GM21515 (cell line): ENCODE measurements around the gene TLE4.
A peak's percentile ranks its signal among the peaks of the same experiment; 100 is the strongest.

Experiments used
- ATAC-seq: cut with Tn5 transposase; IDR thresholded peaks from one replicate; pipeline ENCODE4 v1.9.1; 2021; ENCODE audit not compliant: unreplicated experiment

The TLE4 gene

DNA sequence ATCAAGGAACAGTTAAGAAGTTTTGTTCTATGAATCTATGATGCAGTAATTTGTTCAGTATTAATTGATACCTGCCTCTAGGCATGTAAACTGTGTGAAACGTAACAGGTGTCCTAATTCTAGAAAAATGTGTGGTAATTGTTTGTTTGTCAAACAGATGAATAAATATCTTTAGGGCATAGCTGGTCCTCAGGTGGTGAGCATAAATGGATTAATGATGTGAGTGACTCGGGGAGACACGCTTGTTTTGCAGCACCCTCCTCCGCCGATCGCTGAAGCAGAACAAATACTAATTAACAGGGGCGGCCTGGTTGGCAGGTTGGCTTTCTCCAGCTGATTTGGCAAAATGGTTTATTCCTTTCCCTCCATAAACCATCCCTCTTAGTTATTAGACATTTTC is 88.8 kb downstream of the TLE4 start:
- ATAC-seq: no peak

DNA sequence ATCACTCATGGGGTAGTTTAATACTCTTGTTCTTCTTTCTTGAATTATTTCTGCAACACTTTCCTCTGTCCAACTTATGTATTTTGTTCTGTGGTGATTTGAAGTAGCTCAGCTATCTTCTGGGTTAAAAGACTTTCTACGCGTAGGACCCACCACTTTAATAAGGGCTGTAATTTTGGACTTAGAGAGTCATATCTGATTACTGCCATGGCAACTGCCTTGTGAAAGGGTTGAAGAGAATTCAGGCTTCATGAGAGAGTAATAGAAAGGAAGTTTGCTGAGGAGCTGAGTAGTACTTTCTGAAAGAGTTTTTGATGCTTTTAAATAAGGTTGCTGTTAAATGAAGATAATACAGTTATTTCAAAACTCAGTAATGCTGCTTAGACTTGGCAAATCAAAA is 89.5 kb downstream of the TLE4 start:
- no peak for ATAC-seq

DNA sequence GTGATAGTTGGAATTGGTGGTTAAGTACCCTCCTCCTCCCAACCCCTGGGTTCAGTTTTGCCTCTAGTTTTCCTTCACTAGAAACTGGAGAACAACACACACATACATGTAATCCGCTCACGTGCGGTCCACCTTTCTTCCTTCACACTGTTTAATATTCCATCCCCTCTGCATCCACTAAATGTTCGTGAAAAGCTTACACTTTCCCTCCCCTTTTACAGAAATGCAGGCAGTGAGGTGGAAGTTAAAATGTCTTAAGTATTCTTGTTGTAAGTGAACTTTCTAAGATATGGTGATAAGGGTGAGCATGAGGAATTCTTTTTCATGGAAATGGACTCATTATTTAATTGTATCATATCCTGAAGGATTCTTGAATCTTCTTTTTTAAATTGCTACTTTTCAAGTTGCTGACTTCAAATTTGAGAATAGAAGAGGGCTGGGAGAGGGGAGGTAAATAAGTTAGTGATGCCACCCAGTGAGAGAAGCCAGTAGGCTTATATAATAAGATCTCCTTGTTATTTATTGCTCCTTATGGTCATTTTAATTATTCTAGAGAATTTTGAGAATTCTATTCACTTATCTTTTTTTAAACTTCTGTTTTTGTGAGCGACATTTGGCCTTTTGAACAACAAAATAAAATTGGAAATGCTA is 90.2 kb downstream of the TLE4 start:
- no peak for ATAC-seq

DNA sequence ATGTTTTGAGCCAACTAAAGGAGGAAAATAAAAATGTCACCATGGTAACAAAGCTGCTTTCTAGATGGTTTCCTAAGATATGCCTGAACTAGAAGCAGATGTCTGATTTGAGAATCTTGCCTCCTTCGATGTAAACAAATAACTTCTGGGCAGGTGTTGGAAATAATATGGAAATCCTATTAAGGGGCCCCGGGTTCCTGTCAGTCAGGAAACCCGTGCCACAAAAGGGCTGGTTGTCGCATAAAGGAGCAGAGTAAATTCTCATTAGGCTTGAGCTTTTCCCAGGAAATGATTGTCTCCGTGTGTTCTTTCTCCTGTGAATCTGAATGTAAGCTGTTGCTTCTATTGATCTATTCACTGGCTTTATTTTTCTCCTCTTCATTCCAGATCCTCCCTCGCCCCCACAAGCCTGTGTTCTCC is 90.8 kb downstream of the TLE4 start:
- ATAC-seq: no peak

DNA sequence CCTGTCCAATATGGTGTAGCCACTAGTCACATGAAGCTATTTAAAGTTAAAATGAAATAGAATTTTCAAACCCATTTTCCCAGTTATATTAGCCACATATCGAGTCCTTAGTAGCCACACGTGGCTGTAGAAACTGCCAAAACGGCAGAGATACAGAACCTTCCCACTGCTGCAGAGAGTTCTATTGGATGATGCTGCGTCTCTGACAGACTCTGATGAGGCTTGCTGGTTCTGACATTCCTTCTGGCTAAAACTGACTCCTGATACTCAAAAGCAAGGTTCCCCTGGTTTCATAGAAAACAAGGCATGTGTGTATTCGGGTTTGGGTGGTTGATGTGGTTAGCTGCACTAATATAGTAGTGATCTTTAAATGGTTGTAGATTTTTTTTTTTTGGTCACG is 91.5 kb downstream of the TLE4 start:
- no peak for ATAC-seq

DNA sequence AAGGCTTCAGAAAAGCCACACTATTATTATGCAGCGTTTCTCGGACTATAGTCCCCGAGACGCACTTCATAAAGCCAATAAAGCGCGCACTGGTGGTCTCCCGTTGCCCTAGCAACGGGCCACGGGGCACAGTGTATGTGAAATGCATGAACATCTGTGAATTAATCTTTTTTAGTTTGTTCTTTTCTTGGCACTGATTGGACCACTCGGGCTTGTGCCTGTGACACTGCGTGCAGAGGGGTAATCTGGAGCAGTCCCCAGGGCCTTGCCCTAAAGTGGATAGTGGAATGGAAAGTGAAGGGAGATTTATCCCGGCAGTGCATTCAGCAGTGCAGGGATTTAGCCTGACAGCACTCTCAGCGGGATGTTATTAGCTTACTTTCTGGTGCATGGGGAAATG is 92.1 kb downstream of the TLE4 start:
- no peak for ATAC-seq

DNA sequence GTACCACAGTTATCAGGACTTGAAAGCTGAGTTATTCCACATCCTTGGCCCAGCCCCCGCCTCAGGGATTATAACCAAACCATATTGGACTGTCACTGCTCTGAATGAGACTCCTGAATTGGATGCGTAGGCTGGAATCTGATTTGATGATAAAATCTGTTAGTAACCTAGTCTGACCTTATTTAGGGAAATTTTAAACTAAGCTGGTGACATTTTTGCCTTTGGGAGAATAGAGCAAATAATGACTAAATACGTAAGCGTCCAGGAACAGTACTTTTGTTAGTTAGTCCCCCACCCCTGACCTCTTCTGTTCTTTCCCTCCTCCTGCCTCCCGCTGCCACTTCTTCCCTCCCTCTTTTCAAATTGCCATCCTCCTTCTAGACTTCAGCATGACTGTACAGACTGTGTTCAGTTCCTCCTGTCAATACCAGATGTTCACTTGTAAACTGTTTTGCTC is 92.6 kb downstream of the TLE4 start:
- no peak for ATAC-seq

DNA sequence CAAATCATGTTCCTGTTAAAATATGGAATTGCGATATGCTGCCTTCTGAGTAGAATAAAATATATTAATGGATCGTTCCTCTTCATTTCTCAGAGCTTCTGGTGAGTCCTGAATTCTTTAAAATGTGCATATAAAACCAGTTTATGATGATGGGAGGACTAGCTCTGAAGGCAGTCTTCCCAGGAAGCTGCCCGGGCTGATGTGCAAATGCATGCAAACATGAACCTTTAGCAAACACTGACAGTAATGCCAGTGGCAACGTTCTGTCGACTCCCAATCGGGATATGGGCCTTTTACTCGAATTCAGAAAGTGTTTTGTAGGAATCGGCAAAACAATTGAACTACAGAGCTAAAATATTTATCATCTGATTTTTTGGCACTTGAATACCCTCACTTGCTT is 93.6 kb downstream of the TLE4 start:
- no peak for ATAC-seq

DNA sequence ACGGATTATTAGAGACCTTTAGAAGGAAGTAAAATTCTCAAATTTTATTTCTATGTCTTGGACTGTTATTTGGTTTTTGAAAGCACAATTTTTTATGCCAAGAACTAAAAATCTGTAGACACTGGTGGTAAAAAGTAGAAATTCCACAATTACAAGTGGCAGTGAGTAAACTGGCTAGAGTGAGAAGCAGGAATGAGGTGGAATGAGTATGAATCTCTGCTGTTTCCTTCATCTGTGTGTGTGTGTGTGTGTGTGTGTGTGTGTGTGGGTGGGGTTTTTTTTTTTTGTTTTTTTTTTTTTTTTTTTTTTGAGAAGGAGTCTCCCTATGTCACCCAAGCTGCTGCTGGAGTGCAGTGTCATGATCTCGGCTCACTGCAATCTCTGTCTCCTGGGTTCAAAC is 94.2 kb downstream of the TLE4 start:
- no peak for ATAC-seq

DNA sequence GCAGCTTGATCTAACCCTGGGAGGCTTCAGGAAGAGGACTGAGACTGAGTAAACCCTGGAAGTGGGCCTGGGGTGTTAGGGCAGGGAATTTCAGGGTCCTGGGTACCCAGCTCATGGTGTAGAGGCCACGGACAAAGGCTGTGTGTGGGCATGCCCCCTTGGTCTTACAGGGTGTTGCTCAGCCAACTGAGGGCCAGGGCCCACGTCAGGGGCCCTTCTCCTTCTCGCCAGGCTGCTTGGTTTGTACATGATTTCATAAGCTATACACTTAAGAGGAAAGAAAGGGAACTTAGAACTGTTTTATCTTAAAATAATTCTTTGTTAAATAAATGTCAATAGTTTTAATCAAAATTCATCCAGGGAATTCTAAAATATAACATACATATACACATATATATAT is 95.4 kb downstream of the TLE4 start:
- ATAC-seq: no peak

DNA sequence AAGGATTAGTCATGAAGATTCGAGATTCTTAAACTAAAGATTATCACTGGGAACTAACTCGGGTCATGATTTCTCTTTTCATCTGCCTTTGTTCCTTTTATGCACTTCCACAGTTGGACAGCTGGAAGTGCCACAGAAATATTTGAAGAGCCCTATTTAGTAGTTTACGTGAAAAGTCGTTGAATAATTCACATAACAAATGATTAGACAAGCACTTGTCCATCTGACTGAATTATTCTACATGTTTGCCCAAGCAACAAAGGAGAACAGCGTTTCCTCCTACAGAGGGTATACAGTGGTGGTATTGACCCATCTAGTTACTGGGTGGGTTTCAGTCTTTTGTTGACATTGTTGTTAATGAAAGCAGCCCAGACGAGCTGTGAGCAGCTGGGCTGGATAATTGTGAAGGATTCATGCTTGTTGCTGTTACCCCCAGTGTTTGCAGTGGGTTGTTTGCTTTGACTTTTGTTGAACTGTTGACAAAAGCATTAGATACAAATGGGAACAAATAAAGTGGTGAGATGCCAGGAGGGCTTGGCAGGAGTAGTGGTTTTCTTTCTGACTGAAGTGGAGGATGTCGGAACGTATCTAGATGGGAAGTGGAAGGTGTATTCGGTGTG is 96.2 kb downstream of the TLE4 start:
- ATAC-seq: no peak

DNA sequence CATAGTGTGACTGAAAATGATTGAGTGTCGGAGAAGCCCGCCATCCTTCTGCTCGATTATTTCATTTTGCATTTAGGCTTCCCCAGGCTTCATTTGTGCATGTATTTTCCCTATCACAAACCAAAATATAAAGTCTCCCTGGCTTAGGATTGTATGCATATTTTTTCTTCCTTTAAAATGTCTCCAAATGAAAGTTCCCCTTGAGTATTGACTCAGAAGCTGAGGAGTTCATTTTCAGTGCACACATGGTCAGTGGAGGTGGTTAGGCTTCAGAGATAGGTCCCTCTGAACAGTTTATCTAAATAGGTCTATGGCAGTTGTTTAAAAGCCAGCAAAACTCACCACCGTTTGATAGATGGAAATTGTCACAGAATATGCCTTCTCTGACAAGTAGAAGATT is 97.2 kb downstream of the TLE4 start:
- no peak for ATAC-seq

DNA sequence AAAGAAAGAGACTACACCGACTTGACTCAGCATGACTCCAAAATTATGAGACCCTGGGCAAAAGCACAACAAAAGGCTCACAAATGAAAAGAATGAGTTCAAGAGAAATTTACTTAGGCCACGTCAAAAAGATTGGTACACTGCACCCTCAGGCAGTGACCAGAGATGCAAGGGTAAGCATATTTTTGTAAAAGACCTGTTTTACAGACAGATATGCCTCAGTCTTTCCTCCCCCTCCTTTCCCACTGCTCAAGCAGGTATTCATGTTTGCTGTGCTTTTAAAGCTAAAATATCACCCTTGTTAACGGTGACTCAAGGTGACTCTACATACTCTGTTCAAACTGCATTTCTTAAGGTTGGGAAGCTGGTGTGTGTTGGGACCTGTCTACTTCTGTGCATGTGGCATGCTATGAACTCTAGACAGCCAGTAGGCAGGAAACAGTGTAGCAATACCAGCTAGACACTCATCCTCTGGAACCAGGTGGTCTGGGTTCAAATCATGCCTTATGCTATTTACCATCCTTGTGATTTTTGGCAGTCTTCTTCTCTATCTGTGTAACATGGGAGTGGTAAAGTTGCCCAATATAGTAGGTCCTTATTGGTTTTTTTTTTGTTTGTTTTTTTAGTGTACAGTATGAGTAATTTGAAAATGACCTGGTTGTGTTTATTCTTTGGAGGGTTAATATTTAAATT is 98.7 kb downstream of the TLE4 start:
- ATAC-seq: no peak

DNA sequence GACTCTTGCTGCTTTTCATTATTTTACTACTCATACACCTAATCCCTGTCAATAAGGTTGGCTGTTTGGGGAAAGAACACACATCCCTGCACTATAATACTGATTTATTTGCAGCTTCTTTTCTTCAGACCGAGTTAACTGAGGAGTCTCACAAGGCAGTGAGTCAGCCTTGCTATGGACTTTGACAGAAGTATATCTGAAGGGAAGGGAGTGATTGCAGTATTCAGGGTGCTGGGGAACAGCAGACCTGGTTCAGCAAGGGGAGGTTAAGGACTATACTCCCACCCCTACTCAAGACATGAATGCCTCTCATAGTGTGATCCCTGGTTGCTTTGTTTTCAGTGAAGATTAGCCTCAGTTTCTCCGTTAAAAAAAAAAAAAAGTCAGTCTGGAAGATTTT is 99.8 kb downstream of the TLE4 start:
- no peak for ATAC-seq

DNA sequence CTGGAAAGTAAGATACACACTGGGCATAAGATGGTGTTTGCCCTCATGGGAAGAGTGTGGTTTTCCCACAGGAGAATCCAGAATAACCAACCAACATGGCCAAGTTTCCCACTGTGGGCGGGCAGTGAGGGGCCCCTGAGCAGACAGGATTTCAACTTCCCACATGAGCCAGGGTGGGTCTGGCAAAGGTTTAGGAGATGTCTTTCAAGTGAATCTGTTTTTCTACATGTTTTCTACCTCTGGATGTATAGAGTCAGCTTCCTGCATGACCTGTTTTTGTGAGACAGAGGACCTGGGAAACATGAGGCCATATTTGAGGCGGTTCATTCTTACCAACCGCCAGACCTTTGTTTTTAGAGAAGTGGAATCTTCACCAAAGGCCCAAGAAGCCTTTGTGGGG is 100.5 kb downstream of the TLE4 start:
- no peak for ATAC-seq

DNA sequence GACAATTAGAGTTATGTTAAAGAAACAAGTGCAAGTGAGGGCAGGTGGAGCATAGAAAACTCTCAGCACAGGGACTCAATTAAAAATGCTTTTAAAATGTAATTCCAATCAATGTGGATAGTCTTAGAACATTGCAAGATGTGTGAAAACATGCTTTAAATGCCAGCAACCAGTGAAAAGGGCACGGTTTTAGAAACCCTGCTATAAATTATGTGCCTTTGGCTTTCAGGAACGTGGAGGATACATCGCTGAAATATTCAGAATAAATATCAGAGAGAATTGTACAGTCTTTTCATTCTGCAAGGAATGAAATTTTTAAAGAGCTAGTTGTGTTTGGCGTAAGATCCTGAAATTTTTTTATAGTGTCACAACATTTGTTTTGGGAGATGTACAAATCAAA is 101.1 kb downstream of the TLE4 start:
- no peak for ATAC-seq

DNA sequence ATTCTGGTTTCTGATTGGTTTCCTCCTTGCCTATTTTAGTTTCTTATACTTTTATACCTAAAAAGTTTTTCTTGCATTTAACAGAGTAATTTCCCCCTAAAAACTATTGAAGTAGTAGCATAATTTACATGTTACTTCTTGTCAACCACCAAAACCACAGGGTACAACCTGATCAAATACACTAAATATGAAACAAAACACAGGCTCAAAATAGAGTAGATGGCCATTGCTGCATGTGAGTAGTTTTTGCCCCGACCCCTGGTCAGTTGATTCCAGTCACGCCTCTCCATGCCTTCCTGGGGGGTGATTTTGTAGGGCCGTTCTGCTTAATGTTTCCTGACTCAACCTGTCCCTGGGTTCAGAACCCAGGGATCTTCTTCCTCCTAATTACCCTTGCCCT is 101.8 kb downstream of the TLE4 start:
- ATAC-seq: peak; percentile 66

DNA sequence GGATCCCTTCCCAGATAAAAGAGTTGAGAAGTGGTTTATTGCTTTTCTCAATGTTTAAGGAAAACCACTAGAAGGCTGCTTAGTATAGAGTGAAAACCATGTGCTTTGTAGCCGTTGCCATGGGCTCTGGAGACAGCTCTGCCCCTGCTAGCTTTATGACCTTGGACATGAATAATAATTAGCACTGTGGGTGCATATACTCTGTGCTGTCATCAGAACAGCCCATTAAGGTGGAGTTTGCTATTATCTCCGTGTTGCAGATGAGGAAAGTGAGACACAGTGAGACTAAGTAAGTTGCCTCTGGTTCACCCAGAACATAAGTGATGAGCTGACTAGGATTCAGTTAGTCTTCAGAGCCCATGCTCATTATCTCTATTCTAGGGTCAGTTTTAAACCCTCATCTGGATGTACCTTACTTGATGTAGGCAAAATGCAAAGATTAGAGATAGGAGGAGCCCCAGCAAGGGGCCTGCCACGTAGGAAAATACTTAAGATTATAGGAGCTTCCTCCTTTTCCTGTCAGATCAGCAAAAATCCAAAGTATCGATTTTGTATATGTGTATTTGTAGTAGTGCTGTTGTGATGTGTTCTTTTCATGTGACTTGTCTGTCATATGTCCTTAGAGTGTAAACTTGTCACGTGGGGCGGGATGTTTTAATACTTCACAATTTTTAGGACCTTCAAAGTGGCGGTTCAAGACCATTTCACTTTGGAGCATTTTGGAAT is 102.5 kb downstream of the TLE4 start:
- peak; percentile 18 for ATAC-seq

DNA sequence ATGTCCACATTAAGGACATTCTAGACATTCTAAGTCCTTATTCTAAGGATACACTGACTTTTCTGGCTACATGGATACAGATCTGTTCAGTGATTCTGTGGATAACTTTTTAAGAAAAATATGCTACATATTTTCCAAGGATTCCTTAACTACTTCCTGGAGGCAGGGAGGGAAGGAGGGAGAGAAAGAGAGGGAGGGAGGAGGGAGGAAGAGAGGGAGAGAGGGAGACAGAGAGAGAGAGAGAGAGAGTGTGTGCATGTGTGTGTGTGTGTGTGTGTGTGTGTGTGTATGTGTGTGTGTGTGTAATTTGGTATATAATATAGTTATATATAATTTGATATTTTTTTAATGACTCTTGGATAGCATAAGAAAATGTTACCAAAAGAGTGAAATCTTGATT is 109.8 kb downstream of the TLE4 start:
- no peak for ATAC-seq

DNA sequence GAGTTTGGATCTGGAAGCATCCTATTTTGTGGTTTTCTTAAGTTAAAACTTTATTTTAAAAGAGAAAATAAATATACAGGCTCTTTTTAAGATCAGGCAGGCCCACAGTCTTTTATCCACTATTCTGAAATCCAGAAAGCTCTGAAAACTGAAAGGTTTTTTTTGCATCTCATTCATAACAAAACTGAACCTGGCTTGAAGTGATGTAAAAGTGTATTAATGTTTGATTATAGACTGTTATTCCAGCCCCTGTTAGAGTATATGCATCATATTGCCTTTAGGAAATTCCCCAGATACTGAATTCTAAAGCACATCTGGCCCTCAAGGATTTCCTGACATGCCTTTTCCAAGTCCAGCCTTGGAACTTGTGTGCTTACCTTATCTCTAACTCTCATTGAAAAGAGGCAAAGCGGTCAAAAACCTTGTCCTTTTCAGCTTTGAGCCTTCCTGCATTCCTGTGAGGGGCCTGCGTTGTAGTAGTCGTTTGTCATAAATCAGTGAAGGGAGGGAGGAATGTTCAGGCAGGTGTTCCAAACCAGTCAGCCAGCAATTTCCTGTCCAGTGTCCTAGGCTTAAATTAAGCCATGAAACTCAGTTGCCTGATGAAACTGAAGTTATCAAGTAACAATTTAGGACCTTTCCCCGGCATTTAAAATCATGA is 110.4 kb downstream of the TLE4 start:
- ATAC-seq: no peak

DNA sequence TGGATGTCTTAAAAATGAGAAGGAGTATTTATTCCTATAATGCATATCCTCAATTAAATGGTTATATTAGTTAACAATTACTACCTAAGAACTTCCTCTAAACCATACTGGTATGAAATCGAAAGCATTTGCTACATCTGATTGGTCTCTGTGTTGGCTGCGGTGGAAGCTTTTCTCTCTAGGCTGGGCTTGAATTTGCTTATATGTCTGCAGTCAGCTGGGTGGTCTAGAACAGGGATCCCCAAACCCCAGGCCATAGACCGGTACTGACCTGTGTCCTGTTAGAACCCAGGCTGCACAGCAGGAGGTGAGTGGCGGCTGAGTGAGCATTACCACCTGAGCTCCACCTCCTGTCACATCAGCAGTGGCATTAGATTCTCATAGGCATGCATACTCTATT is 112.3 kb downstream of the TLE4 start:
- no peak for ATAC-seq
